ENCODE data around the gene LRP6. TPM values are rescaled to one million over a fixed set of nuclear protein-coding genes. Genes with fewer than 3 reads are reported as not detected.

LRP6 gene
- total and polyA plus RNA-seq, 12 donors, result 3.5 to 31.9 (median 17.5) TPM

GRCh38 chr12:12210983-12211382 lies 55.9 kb downstream of the LRP6 start:
- no peak overlapping the region for H3K4me3 ChIP-seq
- peaks cover 4 to 13% of the 10 kb centered on the region in 2 donors for H3K4me1 ChIP-seq (replicated peaks in 1 of 2)
- WGBS, 4 donors, result 86 to 96% (median 91%) methylated on average over 5 of the region's 5 CpGs
- H3K9me3 ChIP-seq (replicated peaks in 1 of 3), result no peaks in the 10 kb centered on the region
- no peak for DNase-seq
- intact Hi-C loops (cut with DNase I), result no loop called here
- H3K36me3 ChIP-seq (replicated peaks in 1 of 2), result no peaks in the 10 kb centered on the region
- H3K27ac ChIP-seq, result no peak overlapping the region
- TF ChIP-seq POLR2A (IDR thresholded peaks at IDR 0.05), result no peak
- no peak for TF ChIP-seq CTCF (IDR thresholded peaks at IDR 0.05)
- no peaks in the 10 kb centered on the region for H3K27me3 ChIP-seq

GRCh38 chr12:12210416-12210815 lies 56.4 kb downstream of the LRP6 start:
- H3K9me3 ChIP-seq (replicated peaks in 1 of 3), result no peaks in the 10 kb centered on the region
- DNase-seq, result no peak
- H3K4me3 ChIP-seq, result no peak overlapping the region
- no peak for TF ChIP-seq POLR2A (IDR thresholded peaks at IDR 0.05)
- no peak for TF ChIP-seq CTCF (IDR thresholded peaks at IDR 0.05)
- no peaks in the 10 kb centered on the region for H3K27me3 ChIP-seq
- WGBS, 4 donors, result 83 to 97% (median 91%) methylated on average over 1 of the region's 1 CpG
- no peaks in the 10 kb centered on the region for H3K36me3 ChIP-seq (replicated peaks in 1 of 2)
- H3K4me1 ChIP-seq (replicated peaks in 1 of 2), result peaks cover 4 to 13% of the 10 kb centered on the region in 2 donors
- H3K27ac ChIP-seq, result no peak overlapping the region
- intact Hi-C loops (cut with DNase I), result no loop called here

GRCh38 chr12:12209675-12210074 lies 57.2 kb downstream of the LRP6 start:
- H3K27me3 ChIP-seq, result no peaks in the 10 kb centered on the region
- no peak for DNase-seq
- WGBS, 4 donors, result 96 to 99% (median 98%) methylated on average over 3 of the region's 3 CpGs
- no peaks in the 10 kb centered on the region for H3K9me3 ChIP-seq (replicated peaks in 1 of 3)
- TF ChIP-seq POLR2A (IDR thresholded peaks at IDR 0.05) (no peak), CTCF (IDR thresholded peaks at IDR 0.05) (no peak)
- H3K4me3 ChIP-seq, result no peak overlapping the region
- no peaks in the 10 kb centered on the region for H3K36me3 ChIP-seq (replicated peaks in 1 of 2)
- intact Hi-C loops (cut with DNase I), result no loop called here
- peaks cover 4 to 10% of the 10 kb centered on the region in 2 donors for H3K4me1 ChIP-seq (replicated peaks in 1 of 2)
- H3K27ac ChIP-seq, result no peak overlapping the region

- Histone ChIP-seq H3K27me3 (no peaks in the 10 kb centered on the region), H3K4me1 (replicated peaks in 1 of 2) (peaks cover 4% of the 10 kb centered on the region in 2 donors), H3K4me3 (no peak overlapping the region), H3K9me3 (replicated peaks in 1 of 3) (no peaks in the 10 kb centered on the region), H3K27ac (no peak overlapping the region), H3K36me3 (replicated peaks in 1 of 2) (no peaks in the 10 kb centered on the region)
- no peak for DNase-seq
- TF ChIP-seq POLR2A (IDR thresholded peaks at IDR 0.05), result no peak
- no peak for TF ChIP-seq CTCF (IDR thresholded peaks at IDR 0.05)
- intact Hi-C loops (cut with DNase I), result no loop called here
- WGBS, 4 donors, result 87 to 94% (median 90%) methylated on average over 3 of the region's 3 CpGs
Observed at GRCh38 chr12:12209043-12209442, 57.8 kb downstream of the LRP6 start.

Measured in adrenal gland (tissue), 12 donors.